Gastroesophageal sphincter (tissue), 3 donors: ENCODE measurements around the gene XYLT1.

Experiments
- CTCF ChIP-seq, 4 experiments: fragments of 200-600 bp in 2 of 4; fragments of 450-650 bp in 2 of 4; sonication (generic) in 1 of 4; IDR thresholded peaks; one replicate each; pipeline ENCODE4 v1.5.1; 2017 to 2019; ENCODE audit warnings: antibody characterized with exemption in 4 of 4, mild to moderate bottlenecking in 2 of 4, moderate library complexity in 2 of 4
- EP300 ChIP-seq: sonication (generic); formaldehyde crosslinking; IDR thresholded peaks from one replicate; pipeline ENCODE4 v1.6.1; 2017; ENCODE audit warnings: antibody characterized with exemption, mild to moderate bottlenecking
- POLR2A ChIP-seq, 2 donors: fragments of 450-650 bp; IDR thresholded peaks; one replicate each; pipeline ENCODE4 v1.6.1; 2017; ENCODE audit warnings: antibody characterized with exemption in 2 of 2, mild to moderate bottlenecking in 2 of 2, moderate library complexity in 1 of 2
- POLR2AphosphoS5 ChIP-seq: sonication (generic); formaldehyde crosslinking; IDR thresholded peaks from one replicate; pipeline ENCODE4 v1.6.1; 2017; ENCODE audit warnings: antibody characterized with exemption

GRCh38 chr16:17251496-17251895 lies 219.3 kb downstream of the XYLT1 start:
- no peak for TF ChIP-seq CTCF (IDR thresholded peaks at IDR 0.05)
- TF ChIP-seq POLR2A (IDR thresholded peaks at IDR 0.05): no peak
- TF ChIP-seq EP300: no peak
- TF ChIP-seq POLR2AphosphoS5: no peak
